ENCODE measurements around the gene TSPAN1.

- TF ChIP-seq CTCF (conservative IDR thresholded peaks at IDR 0.05) (no peak), EZH2 (IDR thresholded peaks at IDR 0.05; ENCODE audit: low read depth) (no peak)
Measured at GRCh38 chr1:46173361-46173856, 1.5 kb upstream of the TSPAN1 start.
